GM20000 (cell line): Measurements from ENCODE around the gene SRRM3.
"Not testable (repeated sequence)": the region's sequence is repeated elsewhere in the genome, so short reads cannot be mapped to it uniquely, and the experiment has no call there.

Experiments used
- DNase-seq: peaks from one replicate; pipeline ENCODE4 v3.0.0; 2012; ENCODE audit warnings: low spot score
- CTCF ChIP-seq: IDR thresholded peaks from 2 replicates; pipeline ENCODE4 v1.5.1; 2012; ENCODE audit warnings: mild to moderate bottlenecking, control low read depth; ENCODE audit errors: extremely low read depth, missing control alignments

SRRM3 gene

GRCh38 chr7:76282344-76283253, 80.9 kb downstream of the SRRM3 start:
- DNase-seq: peak; percentile 58

DNA sequence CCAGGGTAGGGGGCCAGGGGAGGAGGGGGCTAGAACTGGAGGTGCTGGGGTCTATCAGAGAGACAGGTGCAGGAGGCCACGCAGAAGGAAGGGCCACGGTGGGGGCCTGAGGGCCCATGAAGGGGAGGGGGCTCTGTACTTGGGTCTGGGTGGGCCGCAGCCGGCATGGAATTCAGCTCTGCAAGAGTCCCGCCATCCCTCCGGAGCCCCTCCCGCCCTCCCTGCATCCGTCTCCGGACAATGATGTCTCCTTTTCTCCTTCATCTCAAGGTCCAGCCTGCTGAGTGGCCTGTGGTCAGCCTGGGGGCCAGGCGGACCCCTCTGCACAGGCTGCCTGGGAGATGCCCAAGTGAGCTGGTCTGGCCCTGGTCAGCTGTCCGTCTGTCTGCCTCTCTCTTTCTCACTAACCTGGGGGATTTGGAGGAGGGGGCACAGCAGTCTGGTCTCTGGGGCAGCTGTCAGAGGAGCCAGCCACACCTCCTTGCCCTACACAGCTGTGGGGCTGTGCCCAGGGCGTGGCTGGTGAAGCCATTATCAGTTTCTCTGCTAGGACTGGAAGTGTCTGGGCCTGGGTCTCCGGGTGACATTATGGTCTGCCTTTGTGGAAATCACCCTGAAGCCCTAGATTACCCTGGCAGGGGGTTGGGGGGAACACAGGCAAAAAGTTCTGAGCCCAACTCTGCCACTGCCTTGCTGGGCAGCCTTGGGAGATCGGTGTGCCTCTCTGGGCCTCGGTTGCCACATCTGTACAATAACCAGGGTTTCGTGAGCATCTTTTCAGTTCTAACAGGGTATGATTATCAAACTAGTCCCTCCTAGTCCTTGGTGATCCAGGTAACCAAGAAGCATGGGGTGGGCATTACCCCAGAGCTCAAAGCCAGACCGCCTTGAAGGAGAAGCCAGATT, 81.8 kb downstream of the SRRM3 start:
- TF ChIP-seq CTCF: no peak
- DNase-seq: peak; percentile 19

More at GRCh38 chr7:76282344-76283253, 80.9 kb downstream of the SRRM3 start:
- no peak for TF ChIP-seq CTCF

- TF ChIP-seq CTCF: no peak
- DNase-seq: no peak
Observed at GRCh38 chr7:76285604-76286374, 84.1 kb downstream of the SRRM3 start.

DNA sequence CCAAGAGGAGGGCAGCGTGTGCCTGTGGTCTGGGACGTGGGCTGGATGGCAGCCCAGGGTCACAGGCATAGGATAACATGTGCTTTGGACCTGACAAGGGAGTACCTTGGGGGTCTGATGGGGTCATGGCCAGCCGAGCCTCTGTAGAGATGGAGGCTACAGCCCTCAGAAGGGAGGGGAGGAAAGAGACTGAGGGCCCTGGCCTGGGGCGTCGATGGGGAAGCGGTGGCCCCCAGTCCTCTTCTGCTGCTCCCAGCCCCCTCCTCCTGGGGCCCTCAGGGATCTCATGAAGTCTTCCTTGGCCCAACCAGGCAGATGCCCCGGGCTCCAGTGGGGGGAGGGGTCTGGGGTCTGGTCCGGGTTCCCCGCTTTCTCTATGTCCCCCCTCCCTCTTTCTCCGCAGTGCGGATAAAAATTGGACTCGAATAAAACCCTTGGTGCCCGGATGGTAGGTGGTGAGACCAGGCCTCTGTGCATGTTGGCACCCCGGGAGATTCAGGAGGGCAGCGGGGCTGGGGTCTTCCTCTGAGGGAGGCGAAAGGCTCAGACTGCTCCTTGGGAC, 85.2 kb downstream of the SRRM3 start:
- no peak for TF ChIP-seq CTCF
- DNase-seq: no peak

DNA sequence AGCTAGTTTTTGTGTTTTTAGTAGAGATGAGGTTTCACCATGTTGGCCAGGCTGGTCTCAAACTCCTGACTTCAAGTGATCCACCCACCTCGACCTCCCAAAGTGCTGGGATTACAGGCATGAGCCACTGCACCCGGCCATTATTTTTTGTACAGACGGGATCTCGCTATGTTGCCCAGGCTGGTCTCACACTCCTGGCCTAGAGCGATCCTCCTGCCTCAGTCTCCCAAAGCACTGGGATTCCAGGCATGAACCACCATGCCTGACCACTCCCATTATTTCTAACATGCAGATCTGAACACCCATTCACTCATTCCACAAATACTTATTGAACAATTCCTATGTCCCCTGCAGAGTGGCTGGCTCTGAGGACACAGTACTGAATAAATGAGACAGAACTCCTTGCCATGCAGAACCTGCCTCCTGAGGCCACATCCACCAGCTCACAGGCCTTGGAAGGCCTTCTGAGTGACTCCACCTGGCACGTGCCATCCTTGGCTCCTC, 89.2 kb downstream of the SRRM3 start:
- not testable (repeated sequence) for DNase-seq

DNA sequence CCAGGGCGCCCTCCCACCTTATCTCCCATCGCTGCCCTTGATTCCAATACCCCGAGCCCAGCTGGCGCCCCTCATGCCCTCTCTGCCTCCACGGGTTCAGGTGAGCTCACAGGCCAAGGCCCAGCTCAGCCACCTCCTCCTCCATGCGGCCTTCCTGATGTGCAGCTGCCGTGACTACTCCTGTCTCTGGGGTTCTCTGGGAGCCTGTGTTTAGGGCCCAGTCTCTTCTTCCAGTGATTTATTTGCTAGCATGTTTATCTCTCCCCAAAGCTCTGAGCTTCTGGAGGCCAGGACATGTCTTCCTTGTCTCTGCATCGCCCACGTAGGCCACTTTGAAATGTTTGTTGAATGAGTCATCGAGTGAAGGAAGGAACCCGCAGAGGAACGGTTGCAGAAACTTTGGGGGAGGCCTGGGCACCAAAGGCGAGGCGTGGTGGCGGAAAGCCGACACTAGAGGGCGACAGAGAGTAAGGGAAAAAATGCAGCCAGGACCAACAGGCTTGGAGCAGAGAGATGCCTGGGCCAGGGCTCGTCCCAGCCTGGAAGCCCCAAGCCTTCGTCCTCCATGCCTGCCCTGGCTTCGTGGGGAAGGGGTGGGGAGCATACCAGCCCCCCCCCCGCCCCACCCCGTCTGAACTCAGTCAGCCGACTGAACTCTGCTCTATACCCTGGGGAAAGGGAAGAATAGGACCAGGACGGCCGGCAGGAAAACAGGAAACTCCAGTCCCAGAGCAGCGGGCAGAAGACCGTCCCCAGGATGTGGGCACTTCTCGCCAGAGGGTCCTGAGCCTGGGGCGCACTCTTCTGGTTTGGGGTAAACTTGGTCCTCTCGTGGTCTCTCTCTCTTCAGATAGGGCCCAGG, 89.9 kb downstream of the SRRM3 start:
- peak; percentile 91 for DNase-seq
- peak; percentile 93 for TF ChIP-seq CTCF
